ENCODE data around the gene MAZ. TPM values are rescaled to one million over a fixed set of nuclear protein-coding genes. Genes with fewer than 3 reads are reported as not detected.

The MAZ gene
- total RNA-seq, 6 experiments from 2014 or later = 42.9 to 106 (median 60.7) TPM

DNA sequence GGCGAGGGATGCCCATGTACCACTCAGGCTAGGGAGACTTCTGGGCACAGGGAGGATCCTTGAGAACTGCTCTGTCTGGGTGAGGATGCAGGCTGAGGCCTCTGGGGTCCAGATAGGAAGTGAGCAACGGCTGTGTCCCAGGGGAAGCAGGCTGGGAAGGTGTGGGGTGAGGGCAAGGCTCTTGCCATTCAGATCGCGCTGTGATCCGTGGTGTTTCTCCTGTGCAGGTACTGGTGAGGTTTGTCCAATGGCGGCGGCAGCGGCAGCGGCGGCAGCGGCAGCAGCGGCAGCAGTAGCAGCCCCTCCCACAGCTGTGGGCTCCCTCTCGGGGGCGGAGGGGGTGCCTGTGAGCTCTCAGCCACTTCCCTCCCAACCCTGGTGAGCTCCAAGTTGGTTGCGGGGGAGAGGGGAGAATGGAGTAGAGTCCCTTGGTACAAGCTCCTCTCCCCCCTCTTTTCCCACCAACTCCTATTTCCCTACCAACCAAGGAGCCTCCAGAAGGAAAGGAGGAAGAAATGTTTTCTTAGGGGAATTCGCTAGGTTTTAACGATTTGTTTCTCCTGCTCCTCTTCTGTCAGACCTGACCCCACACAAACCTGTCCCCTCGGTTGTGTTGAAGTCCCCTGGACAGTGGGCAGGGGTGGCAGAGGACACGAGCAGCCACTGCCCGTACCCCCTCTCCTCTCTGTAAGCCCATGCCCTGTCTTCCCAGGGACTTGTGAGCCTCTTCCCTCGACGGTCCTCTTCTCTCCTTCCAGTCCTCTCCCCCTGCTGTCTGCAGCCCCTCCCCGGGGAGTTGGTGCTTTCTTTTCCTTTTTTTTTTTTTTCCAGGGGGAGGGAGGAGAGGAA is 3.7 kb downstream of the MAZ start:
- no peak for TF ChIP-seq POLR2A (IDR thresholded peaks at IDR 0.05)
- TF ChIP-seq, protein P1, sequence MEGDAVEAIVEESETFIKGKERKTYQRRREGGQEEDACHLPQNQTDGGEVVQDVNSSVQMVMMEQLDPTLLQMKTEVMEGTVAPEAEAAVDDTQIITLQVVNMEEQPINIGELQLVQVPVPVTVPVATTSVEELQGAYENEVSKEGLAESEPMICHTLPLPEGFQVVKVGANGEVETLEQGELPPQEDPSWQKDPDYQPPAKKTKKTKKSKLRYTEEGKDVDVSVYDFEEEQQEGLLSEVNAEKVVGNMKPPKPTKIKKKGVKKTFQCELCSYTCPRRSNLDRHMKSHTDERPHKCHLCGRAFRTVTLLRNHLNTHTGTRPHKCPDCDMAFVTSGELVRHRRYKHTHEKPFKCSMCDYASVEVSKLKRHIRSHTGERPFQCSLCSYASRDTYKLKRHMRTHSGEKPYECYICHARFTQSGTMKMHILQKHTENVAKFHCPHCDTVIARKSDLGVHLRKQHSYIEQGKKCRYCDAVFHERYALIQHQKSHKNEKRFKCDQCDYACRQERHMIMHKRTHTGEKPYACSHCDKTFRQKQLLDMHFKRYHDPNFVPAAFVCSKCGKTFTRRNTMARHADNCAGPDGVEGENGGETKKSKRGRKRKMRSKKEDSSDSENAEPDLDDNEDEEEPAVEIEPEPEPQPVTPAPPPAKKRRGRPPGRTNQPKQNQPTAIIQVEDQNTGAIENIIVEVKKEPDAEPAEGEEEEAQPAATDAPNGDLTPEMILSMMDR (IDR thresholded peaks at IDR 0.05) = no peak
- Histone ChIP-seq H3K4me1 (peaks cover 0 to 22% (median 6%) of the 10 kb centered on the region in 4 donors), H3K4me3 (no peak overlapping the region), H3K27ac (no peak overlapping the region), H3K36me3 (peaks cover 0 to 10% (median 0%) of the 10 kb centered on the region in 4 donors), H3K9me3 (no peaks in the 10 kb centered on the region), H3K27me3 (no peaks in the 10 kb centered on the region)
- WGBS (ENCODE audit: insufficient coverage, low coverage, low lambda C conversion rate, missing lambda C conversion rate) = 58% methylated on average over 9 of the region's 23 CpGs
- DNase-seq (peak in 1 of 3 donors; percentile 56), ATAC-seq (no peak)
- intact Hi-C loops (cut with DNase I) = loop anchor here in 1 of 2 donors (5.0 to 10.0 kb wide), 2 partner anchors 37 to 185 kb away; partner anchors contain the start of genes HIRIP3 and INO80E

DNA sequence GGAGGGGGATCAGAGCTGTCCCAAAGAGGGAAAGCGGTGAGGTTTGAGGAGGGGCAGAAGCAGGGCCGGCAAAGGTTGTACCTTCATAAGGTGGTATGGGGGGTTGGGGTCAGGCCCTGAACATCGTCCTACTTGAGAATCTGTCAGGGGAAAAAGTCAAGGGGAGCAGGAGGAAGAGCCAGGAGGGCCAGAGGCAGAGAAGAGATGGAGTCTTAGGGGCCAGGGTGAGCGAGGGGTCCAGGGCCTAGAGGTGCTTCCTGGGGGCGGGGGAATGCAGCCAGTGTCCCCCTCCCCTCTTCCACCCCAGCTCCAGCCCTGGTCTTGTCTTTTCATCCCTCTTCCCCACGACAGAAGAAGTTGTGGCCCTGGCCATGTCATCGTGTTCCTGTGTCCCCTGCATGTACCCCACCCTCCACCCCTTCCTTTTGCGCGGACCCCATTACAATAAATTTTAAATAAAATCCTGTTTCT is 4.4 kb downstream of the MAZ start:
- DNase-seq = no peak
- TF ChIP-seq, protein P1 (IDR thresholded peaks at IDR 0.05) = no peak
- TF ChIP-seq POLR2A (IDR thresholded peaks at IDR 0.05) = no peak
- ATAC-seq = no peak
- Histone ChIP-seq H3K9me3 (no peaks in the 10 kb centered on the region), H3K27ac (peak overlapping the region in 1 of 3 donors; percentile 80), H3K27me3 (no peaks in the 10 kb centered on the region), H3K4me3 (peak overlapping the region in 1 of 3 donors; percentile 60), H3K36me3 (peaks cover 0 to 10% (median 0%) of the 10 kb centered on the region in 4 donors), H3K4me1 (peaks cover 0 to 25% (median 6%) of the 10 kb centered on the region in 4 donors)
- intact Hi-C loops (cut with DNase I) = loop anchor here in 1 of 2 donors (5.0 to 10.0 kb wide), 2 partner anchors 37 to 184 kb away; partner anchors contain the start of genes HIRIP3 and INO80E
- 20% methylated on average over 6 of the region's 9 CpGs for WGBS (ENCODE audit: insufficient coverage, low coverage, low lambda C conversion rate, missing lambda C conversion rate)

- DNase-seq (peak; percentile 97), ATAC-seq (peak; percentile 70 to 82 (median 75))
- Histone ChIP-seq H3K27ac (peak overlapping the region; percentile 76 to 80 (median 78)), H3K27me3 (no peaks in the 10 kb centered on the region), H3K36me3 (peaks cover 0 to 10% (median 0%) of the 10 kb centered on the region in 4 donors), H3K9me3 (no peaks in the 10 kb centered on the region), H3K4me1 (peaks cover 0 to 25% (median 6%) of the 10 kb centered on the region in 4 donors), H3K4me3 (peak overlapping the region; percentile 32 to 60 (median 44))
- intact Hi-C loops (cut with DNase I) = loop anchor here in 1 of 2 donors (5.0 to 10.0 kb wide), 2 partner anchors 36 to 183 kb away; partner anchors contain the start of genes HIRIP3 and INO80E
- TF ChIP-seq, protein P1 (IDR thresholded peaks at IDR 0.05) = no peak
- peak; percentile 33 for TF ChIP-seq POLR2A (IDR thresholded peaks at IDR 0.05)
- under 1% methylated on average over 13 of the region's 31 CpGs for WGBS (ENCODE audit: insufficient coverage, low coverage, low lambda C conversion rate, missing lambda C conversion rate)
Observed at GRCh38 chr16:29811170-29811895, 5.0 kb downstream of the MAZ start.

Measured in right lobe of liver (tissue), 6 donors.